Measurements from ENCODE around the gene CAB39L. TPM values are rescaled to one million over a fixed set of nuclear protein-coding genes. Genes with fewer than 3 reads are reported as not detected.
A peak's percentile ranks its signal among the peaks of the same experiment; 100 is the strongest.

The CAB39L gene
- total and polyA plus RNA-seq, 2 of the 13 experiments (the other 11 are each of a cell fraction or from before 2014, with no cell fraction given), result 3.1 to 6.1 TPM

- TF ChIP-seq ZNF224 (CRISPR knock-in tag; IDR thresholded peaks at IDR 0.05) (no peak), ONECUT2 (CRISPR knock-in tag; IDR thresholded peaks at IDR 0.05) (no peak), PAXIP1 (CRISPR knock-in tag; conservative IDR thresholded peaks at IDR 0.05) (no peak), HNF4G (IDR thresholded peaks at IDR 0.05; ENCODE audit: borderline replicate concordance, low read depth, low read length) (no peak), HNF4G (CRISPR knock-in tag; IDR thresholded peaks at IDR 0.05; ENCODE audit: borderline replicate concordance, low read depth) (no peak), GABPB1 (CRISPR knock-in tag; IDR thresholded peaks at IDR 0.05) (no peak), RARA (CRISPR knock-in tag; IDR thresholded peaks at IDR 0.05) (0 out of 2 replicates have a peak, but pooled peaks have one; percentile 30)
These were observed 71.8 kb downstream of the CAB39L start (continued) for GRCh38 chr13:49371943-49372613.

GRCh38 chr13:49370371-49370770 is 73.5 kb downstream of the CAB39L start:
- Histone ChIP-seq H3K27me3 (ENCODE audit: control insufficient read depth in 1 of 2, insufficient read depth in 2 of 2, low read length in 2 of 2) (no peaks in the 10 kb centered on the region), H3K9me3 (ENCODE audit: low read length) (no peaks in the 10 kb centered on the region), H4K20me1 (ENCODE audit: insufficient read depth, low read length) (no peaks in the 10 kb centered on the region), H3K36me3 (replicated peaks in 1 of 2; ENCODE audit: control insufficient read depth in 1 of 2, insufficient read depth in 2 of 2, low read length in 2 of 2) (no peaks in the 10 kb centered on the region), H3K4me1 (ENCODE audit: insufficient read depth, low read length) (peaks cover 31% of the 10 kb centered on the region), H2AFZ (ENCODE audit: low read length) (no peak overlapping the region), H3K79me2 (ENCODE audit: insufficient read depth, low read length) (no peaks in the 10 kb centered on the region), H3K4me3 (replicated peaks in 1 of 3; ENCODE audit: insufficient read depth in 1 of 3, low read depth in 2 of 3, low read length in 3 of 3) (no peak overlapping the region), H3K27ac (ENCODE audit: extremely low read length, insufficient read depth, low read length) (no peak overlapping the region), H3K9ac (ENCODE audit: insufficient read depth, low read depth, low read length) (no peak overlapping the region), H3K4me2 (ENCODE audit: low read depth, low read length) (no peak overlapping the region)
- WGBS (ENCODE audit: low lambda C conversion rate), result 98% methylated on average over 2 of the region's 2 CpGs
- in situ Hi-C loops (cut with HindIII; ENCODE audit: extremely low pct_ligation_motif_present, low pct_unique_long_range_greater_than_20kb) (loop anchor here (5.0 kb wide), 1 partner anchor 63 kb away; no protein-coding TSS in a partner anchor), intact Hi-C loops (cut with micrococcal nuclease; ENCODE audit: unreplicated experiment) (loop anchor here (5.0 kb wide), 1 partner anchor 68 kb away; no protein-coding TSS in a partner anchor)
- CTCF ChIA-PET (ENCODE audit: low intra/inter-chr PET ratio, low total read pairs), result no interaction called here
- FAIRE-seq, result no peak
- no peak for DNase-seq (ENCODE audit: low spot score)
- ATAC-seq, result no peak
- POLR2A ChIA-PET, result no interaction called here
- no TSS peak for BruUV-seq (replicated peaks)
- TF ChIP-seq SP2 (CRISPR knock-in tag; IDR thresholded peaks at IDR 0.05) (no peak), SCMH1 (CRISPR knock-in tag; IDR thresholded peaks at IDR 0.05; ENCODE audit: borderline replicate concordance) (no peak), GABPB1 (CRISPR knock-in tag; IDR thresholded peaks at IDR 0.05) (no peak), ZNF558 (CRISPR knock-in tag; IDR thresholded peaks at IDR 0.05; ENCODE audit: borderline replicate concordance) (no peak), ZNF318 (CRISPR knock-in tag; IDR thresholded peaks at IDR 0.05) (no peak)

All from HepG2 (cell line).